SK-N-SH (cell line): Measurements from ENCODE around the gene RAB5B. TPM values are rescaled to one million over a fixed set of nuclear protein-coding genes. Genes with fewer than 3 reads are reported as not detected.

ENCODE experiments used
- CTCF ChIA-PET: fragments of 300-600, 350-600 bp; formaldehyde crosslinking; extraction: SDS; loops from one replicate; lab custom pipeline; 2021; lab: Yijun Ruan, JAX
- POLR2A ChIA-PET: fragments of 350-600 bp; sonication (Branson Sonifier 250); formaldehyde crosslinking; extraction: SDS; loops from one replicate; lab custom pipeline; 2020; ENCODE audit warnings: antibody characterized with exemption, inconsistent platforms; lab: Yijun Ruan, JAX
- DNase-seq: peaks from one replicate; pipeline ENCODE4 v3.0.0; 2012
- H2AFZ ChIP-seq: fragments of 200-600 bp; sonication (generic); 2 replicates; pipeline ENCODE4 v1.8.1; 2016; ENCODE audit warnings: antibody characterized with exemption, mild to moderate bottlenecking, low read depth
- H3F3A ChIP-seq: fragments of 200-600 bp; sonication (generic); replicated peaks from 2 replicates; pipeline ENCODE3; 2016; ENCODE audit warnings: antibody characterized with exemption, mild to moderate bottlenecking; ENCODE audit not compliant: insufficient read depth
- H3K27ac ChIP-seq, 2 experiments: fragments of 200-500 bp in 1 of 2; fragments of 200-600 bp in 1 of 2; sonication (Bioruptor generic) in 1 of 2; sonication (generic), shearing (Covaris generic) in 1 of 2; 2 replicates each; pipeline versions ENCODE4 v1.5.1 to v1.6.1; 2014 to 2016; ENCODE audit warnings: low read depth in 2 of 2, inconsistent platforms in 1 of 2, low read length in 1 of 2, mild to moderate bottlenecking in 1 of 2, mixed read lengths in 1 of 2
- H3K27me3 ChIP-seq: fragments of 200-600 bp; sonication (generic), shearing (Covaris generic); 2 replicates; pipeline ENCODE4 v1.6.1; 2016; ENCODE audit warnings: mixed run types; ENCODE audit not compliant: insufficient read depth
- H3K36me3 ChIP-seq, 2 experiments: fragments of 200-500 bp in 1 of 2; fragments of 200-600 bp in 1 of 2; sonication (Bioruptor generic) in 1 of 2; sonication (generic) in 1 of 2; replicated peaks in 1 of 2; 2 replicates each; pipeline versions ENCODE3 to v1.5.1; 2014 to 2016; ENCODE audit warnings: low read length in 1 of 2, mild to moderate bottlenecking in 1 of 2; ENCODE audit not compliant: insufficient read depth in 2 of 2, control insufficient read depth in 1 of 2
- H3K4me1 ChIP-seq, 2 experiments: fragments of 200-500 bp in 1 of 2; fragments of 200-600 bp in 1 of 2; sonication (Bioruptor generic) in 1 of 2; sonication (generic), shearing (Covaris generic) in 1 of 2; 2 replicates each; pipeline versions ENCODE4 v1.5.1 to v1.6.1; 2014 to 2016; ENCODE audit warnings: low read depth in 1 of 2, low read length in 1 of 2, mixed run types in 1 of 2; ENCODE audit not compliant: insufficient read depth in 2 of 2, control insufficient read depth in 1 of 2
- H3K4me2 ChIP-seq: fragments of 200-600 bp; sonication (generic), shearing (Covaris generic); 2 replicates; pipeline ENCODE4 v1.6.1; 2017; ENCODE audit warnings: mixed run types
- H3K4me3 ChIP-seq, 2 experiments: fragments of 200-500 bp in 1 of 2; fragments of 200-600 bp in 1 of 2; sonication (Bioruptor generic) in 1 of 2; sonication (generic), shearing (Covaris generic) in 1 of 2; 2 replicates each; pipeline versions ENCODE4 v1.5.1 to v1.8.1; 2014 to 2016; ENCODE audit warnings: low read depth in 2 of 2, inconsistent platforms in 1 of 2, low read length in 1 of 2, mild to moderate bottlenecking in 1 of 2, mixed read lengths in 1 of 2, moderate library complexity in 1 of 2
- H3K79me2 ChIP-seq: fragments of 200-600 bp; sonication (generic); 2 replicates; pipeline ENCODE4 v1.8.1; 2017; ENCODE audit warnings: mild to moderate bottlenecking; ENCODE audit not compliant: insufficient read depth
- H3K9ac ChIP-seq: fragments of 200-600 bp; sonication (generic); 2 replicates; pipeline ENCODE4 v1.6.1; 2017; ENCODE audit warnings: mixed run types
- H3K9me2 ChIP-seq: fragments of 200-600 bp; sonication (generic); 2 replicates; pipeline ENCODE4 v1.6.1; 2017; ENCODE audit warnings: mixed run types
- H3K9me3 ChIP-seq: fragments of 200-600 bp; sonication (generic); 2 replicates; pipeline ENCODE4 v1.6.1; 2017; ENCODE audit warnings: mixed run types, mild to moderate bottlenecking, moderate library complexity
- H4K20me1 ChIP-seq: fragments of 200-600 bp; sonication (generic); 2 replicates; pipeline ENCODE4 v1.6.1; 2017; ENCODE audit warnings: mild to moderate bottlenecking, mixed run types; ENCODE audit not compliant: insufficient read depth
- CHD2 ChIP-seq: fragments of 150-350 bp; IDR thresholded peaks from 2 replicates; pipeline ENCODE4 v1.6.1; 2018; ENCODE audit warnings: low read length; ENCODE audit not compliant: partially characterized antibody
- ELF1 ChIP-seq: IDR thresholded peaks from 2 replicates; pipeline ENCODE4 v1.4.0; 2012
- EP300 ChIP-seq, 2 experiments: IDR thresholded peaks; 2 replicates each; pipeline versions ENCODE4 v1.4.0 to v1.6.1; 2012; ENCODE audit warnings: borderline replicate concordance in 1 of 2, low read depth in 1 of 2, low read length in 1 of 2
- GATA2 ChIP-seq: sonication (generic); formaldehyde crosslinking; IDR thresholded peaks from 2 replicates; pipeline ENCODE4 v1.5.0; 2020; ENCODE audit warnings: mild to moderate bottlenecking, missing genetic modification reagents
- JUND ChIP-seq: IDR thresholded peaks from 2 replicates; pipeline ENCODE4 v1.4.0; 2012
- NFIC ChIP-seq: IDR thresholded peaks from 2 replicates; pipeline ENCODE4 v1.4.0; 2012; ENCODE audit warnings: borderline replicate concordance
- NRF1 ChIP-seq: IDR thresholded peaks from 2 replicates; pipeline ENCODE4 v1.6.1; 2012; ENCODE audit warnings: low read depth, mild to moderate bottlenecking, low read length
- POLR2AphosphoS5 ChIP-seq: IDR thresholded peaks from 2 replicates; pipeline ENCODE4 v1.6.1; 2012; ENCODE audit warnings: low read depth, low read length
- RAD21 ChIP-seq: IDR thresholded peaks from 2 replicates; pipeline ENCODE4 v1.6.1; 2012; ENCODE audit warnings: mild to moderate bottlenecking, low read length
- RFX5 ChIP-seq: IDR thresholded peaks from 2 replicates; pipeline ENCODE4 v1.6.1; 2012; ENCODE audit warnings: mild to moderate bottlenecking, improper control_type of control experiment, low read length
- RXRA ChIP-seq: IDR thresholded peaks from 2 replicates; pipeline ENCODE4 v1.4.0; 2012; ENCODE audit warnings: low read depth, mild to moderate bottlenecking, borderline replicate concordance
- YY1 ChIP-seq: IDR thresholded peaks from 2 replicates; pipeline ENCODE4 v1.4.0; 2012; ENCODE audit warnings: low read depth, mild to moderate bottlenecking
- WGBS: methylation state at CpG from one replicate; pipeline ENCODE4 v1.1.6; 2017; ENCODE audit warnings: low lambda C conversion rate; 5-methylcytosine and 5-hydroxymethylcytosine counted together
- polyA plus RNA-seq, 3 experiments: library from polyadenylated mRNA; depleted of rRNA; stranded (reverse); fragments of >200 nt; gene quantifications; 2 replicates each; pipeline ENCODE4 v1.2.3, GENCODE V29; 2012
- TF ChIP-seq, protein P1 (sequence below): fragments of 150-350 bp; IDR thresholded peaks from 2 replicates; pipeline ENCODE4 v1.6.1; 2017; ENCODE audit warnings: antibody characterized with exemption, low read length, low read depth, borderline replicate concordance
- TF ChIP-seq, protein P2 (sequence below): IDR thresholded peaks from 2 replicates; pipeline ENCODE4; 2012
- TF ChIP-seq, protein P3 (sequence below): IDR thresholded peaks from 2 replicates; pipeline ENCODE4 v1.4.0; 2012; ENCODE audit warnings: low read depth
- TF ChIP-seq, protein P4 (sequence below): IDR thresholded peaks from 2 replicates; pipeline ENCODE4 v1.4.0; 2012; ENCODE audit warnings: low read depth, borderline replicate concordance
- TF ChIP-seq, protein P5 (sequence below): IDR thresholded peaks from 2 replicates; pipeline ENCODE4 v1.4.0; 2012; ENCODE audit warnings: low read depth, borderline replicate concordance
- TF ChIP-seq, protein P6 (sequence below): IDR thresholded peaks from 2 replicates; pipeline ENCODE4 v1.6.1; 2012; ENCODE audit warnings: mild to moderate bottlenecking, low read depth, low read length, moderate library complexity

The RAB5B gene
- polyA plus RNA-seq, 1 of the 3 experiments (the other 2 are of a cell fraction): 54.0 TPM

DNA sequence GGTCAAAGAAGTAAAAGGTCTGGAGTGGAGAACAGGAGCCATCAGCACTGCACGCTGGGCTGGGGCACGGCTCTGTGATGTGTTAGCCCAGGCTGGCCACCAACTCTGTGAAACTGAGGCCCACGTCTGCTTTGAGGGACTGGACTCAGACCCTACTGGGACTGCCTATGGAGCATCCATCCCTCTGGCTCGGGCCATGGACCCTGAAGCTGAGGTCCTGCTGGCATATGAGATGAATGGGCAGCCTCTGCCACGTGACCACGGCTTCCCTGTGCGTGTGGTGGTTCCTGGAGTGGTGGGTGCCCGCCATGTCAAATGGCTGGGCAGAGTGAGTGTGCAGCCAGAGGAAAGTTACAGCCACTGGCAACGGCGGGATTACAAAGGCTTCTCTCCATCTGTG, 30.3 kb downstream of the RAB5B start:
- Histone ChIP-seq H3K4me3 (no peak overlapping the region), H4K20me1 (no peaks in the 10 kb centered on the region), H3K4me2 (no peak overlapping the region), H3F3A (peaks cover 4% of the 10 kb centered on the region), H3K79me2 (no peaks in the 10 kb centered on the region), H3K9me2 (no peaks in the 10 kb centered on the region), H3K9ac (no peak overlapping the region), H3K4me1 (peaks cover 0 to 8% of the 10 kb centered on the region in 2 experiments; a peak in 1 of 4 replicates), H2AFZ (no peak overlapping the region), H3K9me3 (no peaks in the 10 kb centered on the region), H3K27me3 (no peaks in the 10 kb centered on the region), H3K36me3 (peaks cover 0 to 9% of the 10 kb centered on the region in 2 experiments), H3K27ac (no peak overlapping the region)
- no peak for DNase-seq
- TF ChIP-seq RFX5 (no peak), CHD2 (no peak), EP300 (IDR thresholded peaks at IDR 0.05; ENCODE audit: borderline replicate concordance in 1 of 2, low read depth in 1 of 2, low read length in 1 of 2) (no peak), RAD21 (no peak), YY1 (no peak), JUND (no peak), ELF1 (no peak), NFIC (no peak), NRF1 (no peak), RXRA (no peak), GATA2 (CRISPR knock-in tag) (no peak), POLR2AphosphoS5 (no peak)
- TF ChIP-seq, protein P1, sequence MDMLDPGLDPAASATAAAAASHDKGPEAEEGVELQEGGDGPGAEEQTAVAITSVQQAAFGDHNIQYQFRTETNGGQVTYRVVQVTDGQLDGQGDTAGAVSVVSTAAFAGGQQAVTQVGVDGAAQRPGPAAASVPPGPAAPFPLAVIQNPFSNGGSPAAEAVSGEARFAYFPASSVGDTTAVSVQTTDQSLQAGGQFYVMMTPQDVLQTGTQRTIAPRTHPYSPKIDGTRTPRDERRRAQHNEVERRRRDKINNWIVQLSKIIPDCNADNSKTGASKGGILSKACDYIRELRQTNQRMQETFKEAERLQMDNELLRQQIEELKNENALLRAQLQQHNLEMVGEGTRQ: no peak
- TF ChIP-seq, protein P2, sequence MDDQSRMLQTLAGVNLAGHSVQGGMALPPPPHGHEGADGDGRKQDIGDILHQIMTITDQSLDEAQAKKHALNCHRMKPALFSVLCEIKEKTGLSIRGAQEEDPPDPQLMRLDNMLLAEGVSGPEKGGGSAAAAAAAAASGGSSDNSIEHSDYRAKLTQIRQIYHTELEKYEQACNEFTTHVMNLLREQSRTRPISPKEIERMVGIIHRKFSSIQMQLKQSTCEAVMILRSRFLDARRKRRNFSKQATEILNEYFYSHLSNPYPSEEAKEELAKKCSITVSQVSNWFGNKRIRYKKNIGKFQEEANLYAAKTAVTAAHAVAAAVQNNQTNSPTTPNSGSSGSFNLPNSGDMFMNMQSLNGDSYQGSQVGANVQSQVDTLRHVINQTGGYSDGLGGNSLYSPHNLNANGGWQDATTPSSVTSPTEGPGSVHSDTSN: no peak
- TF ChIP-seq, protein P3, sequence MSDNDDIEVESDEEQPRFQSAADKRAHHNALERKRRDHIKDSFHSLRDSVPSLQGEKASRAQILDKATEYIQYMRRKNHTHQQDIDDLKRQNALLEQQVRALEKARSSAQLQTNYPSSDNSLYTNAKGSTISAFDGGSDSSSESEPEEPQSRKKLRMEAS: no peak
- TF ChIP-seq, protein P4, sequence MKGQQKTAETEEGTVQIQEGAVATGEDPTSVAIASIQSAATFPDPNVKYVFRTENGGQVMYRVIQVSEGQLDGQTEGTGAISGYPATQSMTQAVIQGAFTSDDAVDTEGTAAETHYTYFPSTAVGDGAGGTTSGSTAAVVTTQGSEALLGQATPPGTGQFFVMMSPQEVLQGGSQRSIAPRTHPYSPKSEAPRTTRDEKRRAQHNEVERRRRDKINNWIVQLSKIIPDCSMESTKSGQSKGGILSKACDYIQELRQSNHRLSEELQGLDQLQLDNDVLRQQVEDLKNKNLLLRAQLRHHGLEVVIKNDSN: no peak
- TF ChIP-seq, protein P5, sequence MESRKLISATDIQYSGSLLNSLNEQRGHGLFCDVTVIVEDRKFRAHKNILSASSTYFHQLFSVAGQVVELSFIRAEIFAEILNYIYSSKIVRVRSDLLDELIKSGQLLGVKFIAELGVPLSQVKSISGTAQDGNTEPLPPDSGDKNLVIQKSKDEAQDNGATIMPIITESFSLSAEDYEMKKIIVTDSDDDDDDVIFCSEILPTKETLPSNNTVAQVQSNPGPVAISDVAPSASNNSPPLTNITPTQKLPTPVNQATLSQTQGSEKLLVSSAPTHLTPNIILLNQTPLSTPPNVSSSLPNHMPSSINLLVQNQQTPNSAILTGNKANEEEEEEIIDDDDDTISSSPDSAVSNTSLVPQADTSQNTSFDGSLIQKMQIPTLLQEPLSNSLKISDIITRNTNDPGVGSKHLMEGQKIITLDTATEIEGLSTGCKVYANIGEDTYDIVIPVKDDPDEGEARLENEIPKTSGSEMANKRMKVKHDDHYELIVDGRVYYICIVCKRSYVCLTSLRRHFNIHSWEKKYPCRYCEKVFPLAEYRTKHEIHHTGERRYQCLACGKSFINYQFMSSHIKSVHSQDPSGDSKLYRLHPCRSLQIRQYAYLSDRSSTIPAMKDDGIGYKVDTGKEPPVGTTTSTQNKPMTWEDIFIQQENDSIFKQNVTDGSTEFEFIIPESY: no peak
- TF ChIP-seq, protein P6, sequence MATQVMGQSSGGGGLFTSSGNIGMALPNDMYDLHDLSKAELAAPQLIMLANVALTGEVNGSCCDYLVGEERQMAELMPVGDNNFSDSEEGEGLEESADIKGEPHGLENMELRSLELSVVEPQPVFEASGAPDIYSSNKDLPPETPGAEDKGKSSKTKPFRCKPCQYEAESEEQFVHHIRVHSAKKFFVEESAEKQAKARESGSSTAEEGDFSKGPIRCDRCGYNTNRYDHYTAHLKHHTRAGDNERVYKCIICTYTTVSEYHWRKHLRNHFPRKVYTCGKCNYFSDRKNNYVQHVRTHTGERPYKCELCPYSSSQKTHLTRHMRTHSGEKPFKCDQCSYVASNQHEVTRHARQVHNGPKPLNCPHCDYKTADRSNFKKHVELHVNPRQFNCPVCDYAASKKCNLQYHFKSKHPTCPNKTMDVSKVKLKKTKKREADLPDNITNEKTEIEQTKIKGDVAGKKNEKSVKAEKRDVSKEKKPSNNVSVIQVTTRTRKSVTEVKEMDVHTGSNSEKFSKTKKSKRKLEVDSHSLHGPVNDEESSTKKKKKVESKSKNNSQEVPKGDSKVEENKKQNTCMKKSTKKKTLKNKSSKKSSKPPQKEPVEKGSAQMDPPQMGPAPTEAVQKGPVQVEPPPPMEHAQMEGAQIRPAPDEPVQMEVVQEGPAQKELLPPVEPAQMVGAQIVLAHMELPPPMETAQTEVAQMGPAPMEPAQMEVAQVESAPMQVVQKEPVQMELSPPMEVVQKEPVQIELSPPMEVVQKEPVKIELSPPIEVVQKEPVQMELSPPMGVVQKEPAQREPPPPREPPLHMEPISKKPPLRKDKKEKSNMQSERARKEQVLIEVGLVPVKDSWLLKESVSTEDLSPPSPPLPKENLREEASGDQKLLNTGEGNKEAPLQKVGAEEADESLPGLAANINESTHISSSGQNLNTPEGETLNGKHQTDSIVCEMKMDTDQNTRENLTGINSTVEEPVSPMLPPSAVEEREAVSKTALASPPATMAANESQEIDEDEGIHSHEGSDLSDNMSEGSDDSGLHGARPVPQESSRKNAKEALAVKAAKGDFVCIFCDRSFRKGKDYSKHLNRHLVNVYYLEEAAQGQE: no peak
- ChIA-PET CTCF (interaction anchor here (0.6 to 1.2 kb wide), 4 partner anchors 8 to 185 kb away, joined by 3 to 5 read pairs (median 4); no protein-coding TSS in a partner anchor), POLR2A (no interaction called here)
- WGBS: 94% methylated on average over 10 of the region's 10 CpGs
